Keratinocyte (primary cell): ENCODE data around the gene NUDT3. TPM values are rescaled to one million over a fixed set of nuclear protein-coding genes. Genes with fewer than 3 reads are reported as not detected.
A peak's percentile ranks its signal among the peaks of the same experiment; 100 is the strongest.

Experiments
- DNase-seq: peaks from one replicate; pipeline ENCODE4 v3.0.0-alpha.2; 2011; ENCODE audit warnings: low read depth, missing footprints, low spot score
- FAIRE-seq: peaks from 2 replicates; lab custom pipeline; 2011; peaks lifted over from hg19 to GRCh38; lab: Jason Lieb, UNC
- H2AFZ ChIP-seq: 2 replicates; pipeline ENCODE4 v1.6.0; 2012; ENCODE audit warnings: low read length, control low read depth, inconsistent platforms; ENCODE audit not compliant: control insufficient read depth
- H3K27ac ChIP-seq: 2 replicates; pipeline ENCODE4 v1.5.1; 2011; ENCODE audit warnings: low read length; ENCODE audit not compliant: control insufficient read depth, insufficient read depth
- H3K27me3 ChIP-seq: 3 replicates; pipeline ENCODE4 v1.6.0; 2011; ENCODE audit warnings: low read length; ENCODE audit not compliant: control insufficient read depth, insufficient read depth; ENCODE audit errors: extremely low read depth
- H3K36me3 ChIP-seq, 2 experiments: 2 replicates in 1 of 2; 3 replicates in 1 of 2; pipeline ENCODE4 v1.5.1; 2011; ENCODE audit warnings: low read length in 2 of 2, mild to moderate bottlenecking in 1 of 2; ENCODE audit not compliant: control insufficient read depth in 2 of 2, insufficient read depth in 2 of 2; ENCODE audit errors: extremely low read depth in 1 of 2
- H3K4me1 ChIP-seq: 3 replicates; pipeline ENCODE4 v1.5.1; 2011; ENCODE audit warnings: low read length; ENCODE audit not compliant: control insufficient read depth, insufficient read depth; ENCODE audit errors: extremely low read depth
- H3K4me2 ChIP-seq: 3 replicates; pipeline ENCODE4 v1.6.0; 2011; ENCODE audit warnings: low read depth, low read length; ENCODE audit not compliant: control insufficient read depth, insufficient read depth; ENCODE audit errors: extremely low read depth
- H3K4me3 ChIP-seq, 3 experiments: fragments of 200-600 bp in 1 of 3; sonication (generic) in 1 of 3; 2 replicates in 2 of 3; 3 replicates in 1 of 3; pipeline ENCODE4 v1.5.1; 2011 to 2016; ENCODE audit warnings: low read length in 3 of 3, mild to moderate bottlenecking in 3 of 3, control low read depth in 2 of 3, inconsistent platforms in 1 of 3, low read depth in 1 of 3, mixed read lengths in 1 of 3, mixed run types in 1 of 3, moderate library complexity in 1 of 3; ENCODE audit not compliant: control insufficient read depth in 2 of 3, insufficient read depth in 2 of 3; ENCODE audit errors: extremely low read depth in 1 of 3
- H3K79me2 ChIP-seq: 2 replicates; pipeline ENCODE4 v1.6.0; 2012; ENCODE audit warnings: low read length; ENCODE audit not compliant: control insufficient read depth, insufficient read depth
- H3K9ac ChIP-seq: 3 replicates; pipeline ENCODE4 v1.6.0; 2011; ENCODE audit warnings: low read length; ENCODE audit not compliant: control insufficient read depth, insufficient read depth; ENCODE audit errors: extremely low read depth
- H3K9me1 ChIP-seq: 3 replicates; pipeline ENCODE4 v1.6.0; 2011; ENCODE audit warnings: low read length; ENCODE audit not compliant: control insufficient read depth, insufficient read depth; ENCODE audit errors: extremely low read depth
- H3K9me3 ChIP-seq: 2 replicates; pipeline ENCODE4 v1.5.1; 2012; ENCODE audit warnings: low read depth, low read length; ENCODE audit not compliant: control insufficient read depth
- H4K20me1 ChIP-seq: 3 replicates; pipeline ENCODE4 v1.6.0; 2011; ENCODE audit warnings: low read length; ENCODE audit not compliant: control insufficient read depth, insufficient read depth; ENCODE audit errors: extremely low read depth
- CTCF ChIP-seq, 3 experiments: IDR thresholded peaks in 1 of 3; conservative IDR thresholded peaks in 1 of 3; optimal IDR thresholded peaks in 1 of 3; 2 replicates in 2 of 3; 3 replicates in 1 of 3; pipeline versions ENCODE3 to v1.5.1; 2011; ENCODE audit warnings: low read length in 3 of 3, mild to moderate bottlenecking in 3 of 3, moderate library complexity in 2 of 3, control low read depth in 1 of 3, inconsistent platforms in 1 of 3; ENCODE audit not compliant: insufficient read depth in 2 of 3; ENCODE audit errors: extremely low read depth in 1 of 3
- EZH2 ChIP-seq: IDR thresholded peaks from one replicate; pipeline ENCODE4 v1.6.1; 2012; ENCODE audit warnings: inconsistent platforms, mild to moderate bottlenecking, low read length, moderate library complexity
- dilution Hi-C: fragments of 300-500 bp; cut with MboI; formaldehyde crosslinking; loops from one replicate; pipeline ENCODE4 v1.7.0; 2020; ENCODE audit warnings: low sequenced_read_pairs; ENCODE audit not compliant: extremely low pct_ligation_motif_present
- polyA plus RNA-seq, 5 experiments: library from polyadenylated mRNA; depleted of rRNA in 3 of 5; stranded (reverse) in 3 of 5; stranded (forward) in 1 of 5; unstranded in 1 of 5; fragments of >200 nt; gene quantifications; 1 replicate in 1 of 5; 2 replicates in 3 of 5; 3 replicates in 1 of 5; pipeline versions ENCODE4 v1.2.1 to v1.2.3, GENCODE V29; 2011 to 2012; ENCODE audit warnings: missing spikeins in 2 of 5, low read depth in 1 of 5, low replicate concordance in 1 of 5

The NUDT3 gene
- polyA plus RNA-seq, 1 donor (not counting 4 experiments of a cell fraction or from before 2014, with no cell fraction given), result 16.5 TPM

- no peak overlapping the region for H2AFZ ChIP-seq
- dilution Hi-C loops, result no loop called here
- no peak for TF ChIP-seq EZH2
- no peak for TF ChIP-seq CTCF (optimal IDR thresholded peaks at IDR 0.05 in 1 of 3, IDR thresholded peaks at IDR 0.05 in 1 of 3, conservative IDR thresholded peaks at IDR 0.05 in 1 of 3; ENCODE audit: extremely low read depth in 1 of 3, insufficient read depth in 2 of 3, low read length in 3 of 3)
- peaks cover 6% of the 10 kb centered on the region for H3K9me1 ChIP-seq
- DNase-seq, result no peak
- peak overlapping the region; percentile 83 for H3K27ac ChIP-seq
- peaks cover 46% of the 10 kb centered on the region for H3K4me1 ChIP-seq
- peaks cover 12% of the 10 kb centered on the region for H4K20me1 ChIP-seq
- peaks cover 37% of the 10 kb centered on the region for H3K79me2 ChIP-seq
- peak overlapping the region; percentile 88 for H3K9ac ChIP-seq
- H3K4me2 ChIP-seq, result peak overlapping the region; percentile 97
- peak overlapping the region; percentile 82 to 94 (median 90) for H3K4me3 ChIP-seq
- no peak for FAIRE-seq
- no peaks in the 10 kb centered on the region for H3K27me3 ChIP-seq
- no peaks in the 10 kb centered on the region for H3K9me3 ChIP-seq
- peaks cover 15 to 30% of the 10 kb centered on the region in 2 experiments for H3K36me3 ChIP-seq
Observed at GRCh38 chr6:34237316-34237721, 155.2 kb downstream of the NUDT3 start.

GRCh38 chr6:34236443-34237315, 155.8 kb downstream of the NUDT3 start, which contains the start of gene HMGA1:
HMGA1 (plus strand) TSS chr6:34236873; CDS start chr6:34240781, 3,908 bp downstream.
- no peaks in the 10 kb centered on the region for H3K27me3 ChIP-seq
- H3K9ac ChIP-seq, result peak within 1 kb of the TSS; percentile 88
- TF ChIP-seq CTCF (optimal IDR thresholded peaks at IDR 0.05 in 1 of 3, IDR thresholded peaks at IDR 0.05 in 1 of 3, conservative IDR thresholded peaks at IDR 0.05 in 1 of 3; ENCODE audit: extremely low read depth in 1 of 3, insufficient read depth in 2 of 3, low read length in 3 of 3) (no peak), EZH2 (no peak)
- peaks cover 9 to 23% of the 10 kb centered on the region in 2 experiments for H3K36me3 ChIP-seq
- H3K4me1 ChIP-seq, result peaks cover 40% of the 10 kb centered on the region
- FAIRE-seq, result no peak
- H3K9me3 ChIP-seq, result no peaks in the 10 kb centered on the region
- peak within 1 kb of the TSS; percentile 97 for H3K4me2 ChIP-seq
- no peak within 1 kb of the TSS for H2AFZ ChIP-seq
- peaks cover 37% of the 10 kb centered on the region for H3K79me2 ChIP-seq
- H3K4me3 ChIP-seq, result peak within 1 kb of the TSS; percentile 82 to 94 (median 90)
- H4K20me1 ChIP-seq, result peaks cover 8% of the 10 kb centered on the region
- H3K27ac ChIP-seq, result peak within 1 kb of the TSS; percentile 83
- dilution Hi-C loops, result no loop called here
- DNase-seq, result no peak
- peaks cover 4% of the 10 kb centered on the region for H3K9me1 ChIP-seq
